Right lobe of liver (tissue), 4 donors: Measurements from ENCODE around the gene UBE4B.

Experiments
- CTCF ChIP-seq, 4 donors: fragments of 200-600 bp in 3 of 4; fragments of 450-650 bp in 1 of 4; IDR thresholded peaks; one replicate each; pipeline versions ENCODE4 v1.5.1 to v1.8.0; 2016 to 2022; ENCODE audit warnings: antibody characterized with exemption in 4 of 4, mild to moderate bottlenecking in 2 of 4
- POLR2A ChIP-seq: fragments of 450-650 bp; IDR thresholded peaks from one replicate; pipeline ENCODE4 v1.6.1; 2017; ENCODE audit warnings: antibody characterized with exemption, mild to moderate bottlenecking
- donor health status: DM: no; HTN: no; CAD: no.
- donor health status: DM: no; HTN: no; CAD: no.
- donor health status: DM: no; HTN: yes; CAD: no.

GRCh38 chr1:10084045-10084444 lies 51.3 kb downstream of the UBE4B start:
- TF ChIP-seq CTCF (IDR thresholded peaks at IDR 0.05) (no peak), POLR2A (no peak)
